Activated CD8-positive, alpha-beta memory T cell treated with anti-CD3 and anti-CD28 coated beads, Interleukin-2, amount 50 U/mL, for 24 hours (primary cell): ENCODE data around the gene CLASP1.
"Not testable (repeated sequence)": the region's sequence is repeated elsewhere in the genome, so short reads cannot be mapped to it uniquely, and the experiment has no call there.

Experiments
- DNase-seq: peaks from one replicate; pipeline ENCODE4 v3.0.0-alpha.2; 2020; ENCODE audit errors: extremely low read depth

Gene CLASP1

GRCh38 chr2:121475811-121476571 is 173.3 kb downstream of the CLASP1 start:
- no peak for DNase-seq

- DNase-seq = no peak
Measured at GRCh38 chr2:121473512-121473911, 175.8 kb downstream of the CLASP1 start.

GRCh38 chr2:121472470-121472993 is 176.7 kb downstream of the CLASP1 start:
- DNase-seq = no peak

GRCh38 chr2:121471532-121472469 is 177.5 kb downstream of the CLASP1 start:
- no peak for DNase-seq

GRCh38 chr2:121470917-121471316 is 178.3 kb downstream of the CLASP1 start:
- DNase-seq = no peak

- no peak for DNase-seq
Measured at GRCh38 chr2:121469356-121469755, 179.9 kb downstream of the CLASP1 start.

- DNase-seq = no peak
Measured at GRCh38 chr2:121468936-121469335, 180.3 kb downstream of the CLASP1 start.

GRCh38 chr2:121459291-121459690 is 190.0 kb downstream of the CLASP1 start:
- DNase-seq = no peak

GRCh38 chr2:121456325-121456724 is 192.9 kb downstream of the CLASP1 start:
- DNase-seq = no peak

- no peak for DNase-seq
Measured at GRCh38 chr2:121455446-121455845, 193.8 kb downstream of the CLASP1 start.

GRCh38 chr2:121454549-121455090 is 194.6 kb downstream of the CLASP1 start:
- DNase-seq = no peak

GRCh38 chr2:121451398-121451797 is 197.9 kb downstream of the CLASP1 start:
- no peak for DNase-seq

- no peak for DNase-seq
Measured at GRCh38 chr2:121450301-121450700, 199.0 kb downstream of the CLASP1 start.

- DNase-seq = no peak
Measured at GRCh38 chr2:121446647-121447241, 202.5 kb downstream of the CLASP1 start.

- no peak for DNase-seq
Measured at GRCh38 chr2:121442889-121443288, 206.4 kb downstream of the CLASP1 start.

GRCh38 chr2:121438290-121438689 is 211.0 kb downstream of the CLASP1 start:
- DNase-seq = not testable (repeated sequence)

- DNase-seq = no peak
Measured at GRCh38 chr2:121436918-121437317, 212.3 kb downstream of the CLASP1 start.

GRCh38 chr2:121435790-121436189 is 213.5 kb downstream of the CLASP1 start:
- no peak for DNase-seq

GRCh38 chr2:121431214-121431613 is 218.0 kb downstream of the CLASP1 start:
- DNase-seq = no peak

GRCh38 chr2:121429927-121430520 is 219.2 kb downstream of the CLASP1 start:
- no peak for DNase-seq

GRCh38 chr2:121429119-121429903 is 220.0 kb downstream of the CLASP1 start:
- DNase-seq = no peak
